K562 (cell line): ENCODE measurements around the gene SELENOI. TPM values are rescaled to one million over a fixed set of nuclear protein-coding genes. Genes with fewer than 3 reads are reported as not detected.
A peak's percentile ranks its signal among the peaks of the same experiment; 100 is the strongest.

Experiments used
- ARID1B ChIP-seq: fragments of 450-650 bp; IDR thresholded peaks from 2 replicates; pipeline ENCODE4 v1.6.1; 2016; ENCODE audit warnings: antibody characterized with exemption, mild to moderate bottlenecking, inconsistent platforms
- CREB1 ChIP-seq, 2 experiments: sonication (generic) in 1 of 2; formaldehyde crosslinking in 1 of 2; IDR thresholded peaks; 2 replicates each; pipeline versions ENCODE4 v1.6.1 to v1.8.0; 2012 to 2022; ENCODE audit warnings: inconsistent platforms in 1 of 2, mild to moderate bottlenecking in 1 of 2, missing genetic modification reagents in 1 of 2, moderate library complexity in 1 of 2
- ETV5 ChIP-seq: sonication (generic); formaldehyde crosslinking; IDR thresholded peaks from 2 replicates; pipeline ENCODE4 v1.4.0; 2020; ENCODE audit warnings: low read depth, mild to moderate bottlenecking, missing genetic modification reagents
- FOXA1 ChIP-seq: fragments of 450-650 bp; IDR thresholded peaks from 2 replicates; pipeline ENCODE4 v1.6.1; 2016; ENCODE audit warnings: mild to moderate bottlenecking, borderline replicate concordance
- HDAC3 ChIP-seq: fragments of 450-650 bp; IDR thresholded peaks from 2 replicates; pipeline ENCODE4 v1.6.1; 2018; ENCODE audit warnings: borderline replicate concordance, mild to moderate bottlenecking, moderate library complexity; ENCODE audit not compliant: partially characterized antibody
- HMGN3 ChIP-seq: IDR thresholded peaks from 2 replicates; pipeline ENCODE4 v1.6.1; 2011; ENCODE audit warnings: borderline replicate concordance, low read depth, mild to moderate bottlenecking, mixed read lengths, low read length; ENCODE audit not compliant: insufficient read length; ENCODE audit errors: extremely low read depth
- MCM7 ChIP-seq, 2 experiments: fragments of 450-650 bp; IDR thresholded peaks; 2 replicates each; pipeline ENCODE4 v1.6.1; 2016 to 2018
- NBN ChIP-seq: fragments of 450-650 bp; IDR thresholded peaks from 2 replicates; pipeline ENCODE4 v1.6.1; 2016; ENCODE audit warnings: low read depth, mild to moderate bottlenecking
- NCOA2 ChIP-seq, 2 experiments: fragments of 450-650 bp; IDR thresholded peaks; 2 replicates each; pipeline ENCODE4 v1.6.1; 2018; ENCODE audit warnings: mild to moderate bottlenecking in 2 of 2, moderate library complexity in 1 of 2; ENCODE audit not compliant: partially characterized antibody in 2 of 2
- NFIC ChIP-seq: fragments of 450-650 bp; IDR thresholded peaks from 2 replicates; pipeline ENCODE4 v1.6.1; 2017; ENCODE audit warnings: mild to moderate bottlenecking, inconsistent platforms
- NFXL1 ChIP-seq: fragments of 450-650 bp; formaldehyde crosslinking; IDR thresholded peaks from 2 replicates; pipeline ENCODE4 v1.4.0; 2021; ENCODE audit warnings: mild to moderate bottlenecking
- RBM39 ChIP-seq: fragments of 200-400 bp; formaldehyde crosslinking; optimal IDR thresholded peaks from 2 replicates; pipeline ENCODE3; 2018; ENCODE audit warnings: low read depth, low read length
- RCOR1 ChIP-seq, 2 experiments: IDR thresholded peaks; 2 replicates each; pipeline ENCODE4 v1.6.1; 2012; ENCODE audit warnings: low read depth in 2 of 2, low read length in 2 of 2, borderline replicate concordance in 1 of 2, improper control_type of control experiment in 1 of 2
- SAP30 ChIP-seq: fragments of 200-600 bp; sonication (generic); IDR thresholded peaks from 2 replicates; pipeline ENCODE4 v1.6.1; 2012; ENCODE audit warnings: borderline replicate concordance, low read depth, mild to moderate bottlenecking, moderate library complexity, low read length, control low read depth, inconsistent platforms; ENCODE audit not compliant: insufficient read depth, poor library complexity, severe bottlenecking
- SREBF1 ChIP-seq: fragments of 150-350 bp; IDR thresholded peaks from 2 replicates; pipeline ENCODE4 v1.6.1; 2014; ENCODE audit warnings: antibody characterized with exemption, low read depth, low read length, borderline replicate concordance
- TEAD4 ChIP-seq, 2 experiments: sonication (generic) in 1 of 2; formaldehyde crosslinking in 1 of 2; IDR thresholded peaks; 2 replicates each; pipeline versions ENCODE4 v1.6.1 to v1.8.0; 2012 to 2022; ENCODE audit warnings: borderline replicate concordance in 1 of 2, inconsistent platforms in 1 of 2, low read length in 1 of 2, mild to moderate bottlenecking in 1 of 2, missing genetic modification reagents in 1 of 2
- TRIM24 ChIP-seq, 2 experiments: fragments of 450-650 bp; IDR thresholded peaks; 2 replicates each; pipeline ENCODE4 v1.6.1; 2016
- ZFP91 ChIP-seq: sonication (generic); formaldehyde crosslinking; IDR thresholded peaks from 2 replicates; pipeline ENCODE4 v1.8.0; 2022; ENCODE audit warnings: mild to moderate bottlenecking, missing genetic modification reagents
- ZNF24 ChIP-seq: fragments of 450-650 bp; IDR thresholded peaks from 2 replicates; pipeline ENCODE4 v1.6.1; 2016
- ZNF280B ChIP-seq: fragments of 250-450 bp; sonication (Bioruptor Pico); IDR thresholded peaks from 2 replicates; pipeline ENCODE4 v1.5.1; 2021; ENCODE audit warnings: mild to moderate bottlenecking
- ZNF561 ChIP-seq: fragments of 450-650 bp; formaldehyde crosslinking; conservative IDR thresholded peaks from 2 replicates; pipeline ENCODE4 v1.4.0; 2020; ENCODE audit warnings: mild to moderate bottlenecking, moderate library complexity
- ZNF644 ChIP-seq: fragments of 200-800 bp; sonication (Bioruptor generic); IDR thresholded peaks from 2 replicates; pipeline ENCODE4 v1.6.1; 2016; ENCODE audit warnings: low read depth, missing genetic modification characterization, missing compliant biosample characterization
- polyA plus RNA-seq, 8 experiments: library from polyadenylated mRNA; depleted of rRNA in 4 of 8; stranded (reverse) in 5 of 8; unstranded in 3 of 8; fragments of >200 nt; fragmentation: Nextera tagmentation in 2 of 8; fragmentation: Illumina TruSeq in 1 of 8; extraction: Ambion mirVana in 2 of 8; extraction: Trizol in 1 of 8; gene quantifications; 2 replicates each; pipeline versions ENCODE4 v1.2.1 to v1.2.3, GENCODE V29; 2011 to 2014; ENCODE audit warnings: inconsistent platforms in 1 of 8, missing spikeins in 1 of 8
- total RNA-seq, 7 experiments: library from RNA; depleted of rRNA in 6 of 7; stranded (reverse); fragments of >200 nt in 6 of 7; fragmentation: Illumina TruSeq in 2 of 7; extraction: Trizol in 2 of 7; gene quantifications; 2 replicates each; pipeline versions ENCODE4 v1.2.1 to v1.2.3, GENCODE V29; 2011 to 2021; ENCODE audit warnings: low replicate concordance in 1 of 7
- TF ChIP-seq, protein P1 (sequence below): IDR thresholded peaks from 2 replicates; pipeline ENCODE4 v1.6.1; 2016; ENCODE audit warnings: missing genetic modification characterization, missing compliant biosample characterization

The SELENOI gene
- total and polyA plus RNA-seq, 9 of the 15 experiments (the other 6 are each of a cell fraction or from before 2014, with no cell fraction given): 9.6 to 46.9 (median 24.4) TPM

DNA sequence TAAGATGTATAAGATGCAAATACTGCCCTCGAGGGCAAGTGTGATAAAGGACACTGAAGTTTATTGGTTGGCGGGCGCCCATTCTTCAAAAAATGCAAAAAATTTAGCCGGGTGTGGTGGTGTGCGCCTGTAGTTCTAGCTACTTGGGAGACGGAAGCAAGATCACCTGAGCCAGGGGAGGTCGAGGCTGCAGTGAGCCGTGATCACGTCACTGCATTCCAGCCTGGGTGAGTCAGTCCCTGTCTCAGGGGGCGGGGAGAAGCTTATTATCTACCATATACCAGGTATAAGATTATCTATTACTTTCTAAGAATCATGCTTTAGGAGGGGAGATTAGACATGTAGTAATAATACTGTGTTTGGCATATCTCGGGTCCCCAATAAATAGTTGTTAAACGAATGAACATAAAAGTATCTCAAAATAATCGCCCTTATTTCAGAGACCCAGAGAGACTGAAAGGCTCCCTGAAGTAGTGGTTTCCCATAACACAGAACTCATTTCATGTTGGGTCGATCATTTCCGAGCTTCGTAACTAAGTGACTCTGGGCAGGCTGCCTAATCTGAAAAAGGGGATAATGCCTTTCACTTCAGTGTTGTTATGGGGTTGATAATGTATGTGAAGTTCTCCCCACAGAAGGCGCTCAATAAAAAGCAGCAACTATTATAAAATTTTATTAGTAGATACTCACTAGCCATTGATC is 1.2 kb upstream of the SELENOI start (continued):
- no peak for TF ChIP-seq ZNF561 (CRISPR knock-in tag)
- peak; percentile 91 for TF ChIP-seq ARID1B
- TF ChIP-seq NFXL1: no peak
- TF ChIP-seq SAP30: no peak
- no peak for TF ChIP-seq MCM7 (IDR thresholded peaks at IDR 0.05)
- TF ChIP-seq TRIM24 (IDR thresholded peaks at IDR 0.05): peak in 1 of 2 experiments; percentile 72; a peak in 1 of 4 replicates
- TF ChIP-seq RCOR1 (IDR thresholded peaks at IDR 0.05; ENCODE audit: borderline replicate concordance in 1 of 2, low read depth in 2 of 2, low read length in 2 of 2): peak in 1 of 2 experiments; percentile 80; a peak in 1 of 4 replicates
- TF ChIP-seq RBM39: no peak
- peak; percentile 96 for TF ChIP-seq TEAD4 (IDR thresholded peaks at IDR 0.05; ENCODE audit: low read length)
- peak; percentile 96 for TF ChIP-seq TEAD4 (CRISPR knock-in tag; IDR thresholded peaks at IDR 0.05; ENCODE audit: borderline replicate concordance)
- no peak for TF ChIP-seq FOXA1
- TF ChIP-seq NCOA2 (IDR thresholded peaks at IDR 0.05; ENCODE audit: partially characterized antibody in 2 of 2): no peak
- TF ChIP-seq ETV5 (CRISPR knock-in tag): peak; percentile 40; the same call in 1 of the 2 replicates
- TF ChIP-seq HDAC3: peak; percentile 56
- no peak for TF ChIP-seq ZNF24
- TF ChIP-seq ZNF644 (tag): no peak
- TF ChIP-seq CREB1 (IDR thresholded peaks at IDR 0.05): peak; percentile 48; the same call in 1 of the 2 replicates
- TF ChIP-seq CREB1 (CRISPR knock-in tag; IDR thresholded peaks at IDR 0.05): 0 out of 2 replicates have a peak, but pooled peaks have one; percentile 49
- no peak; the same call in 1 of the 2 replicates for TF ChIP-seq NFIC
- peak; percentile 44; the same call in 1 of the 2 replicates for TF ChIP-seq NBN
- TF ChIP-seq ZFP91 (CRISPR knock-in tag): no peak
- TF ChIP-seq HMGN3: no peak
- TF ChIP-seq, protein P1, sequence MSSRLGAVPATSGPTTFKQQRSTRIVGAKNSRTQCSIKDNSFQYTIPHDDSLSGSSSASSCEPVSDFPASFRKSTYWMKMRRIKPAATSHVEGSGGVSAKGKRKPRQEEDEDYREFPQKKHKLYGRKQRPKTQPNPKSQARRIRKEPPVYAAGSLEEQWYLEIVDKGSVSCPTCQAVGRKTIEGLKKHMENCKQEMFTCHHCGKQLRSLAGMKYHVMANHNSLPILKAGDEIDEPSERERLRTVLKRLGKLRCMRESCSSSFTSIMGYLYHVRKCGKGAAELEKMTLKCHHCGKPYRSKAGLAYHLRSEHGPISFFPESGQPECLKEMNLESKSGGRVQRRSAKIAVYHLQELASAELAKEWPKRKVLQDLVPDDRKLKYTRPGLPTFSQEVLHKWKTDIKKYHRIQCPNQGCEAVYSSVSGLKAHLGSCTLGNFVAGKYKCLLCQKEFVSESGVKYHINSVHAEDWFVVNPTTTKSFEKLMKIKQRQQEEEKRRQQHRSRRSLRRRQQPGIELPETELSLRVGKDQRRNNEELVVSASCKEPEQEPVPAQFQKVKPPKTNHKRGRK (tag): no peak
- TF ChIP-seq SREBF1: no peak
- no peak for TF ChIP-seq ZNF280B
